Stomach (tissue), 9 donors: ENCODE results near the gene MYH14. TPM values are rescaled to one million over a fixed set of nuclear protein-coding genes. Genes with fewer than 3 reads are reported as not detected.

Experiments
- DNase-seq, 2 donors: peaks; one replicate each; pipeline versions ENCODE4 v3.0.0 to v3.0.0-alpha.2; 2013 to 2019
- H3K27ac ChIP-seq, 5 donors: fragments of 200-600 bp in 4 of 5; sonication (generic) in 4 of 5; one replicate each; pipeline ENCODE4 v1.5.1; 2013 to 2019; ENCODE audit warnings: mild to moderate bottlenecking in 1 of 5, moderate library complexity in 1 of 5
- H3K27me3 ChIP-seq, 3 donors: fragments of 200-600 bp; sonication (generic); one replicate each; pipeline ENCODE4 v1.5.1; 2017 to 2019; ENCODE audit warnings: mixed run types in 1 of 3
- H3K36me3 ChIP-seq, 4 donors: fragments of 200-600 bp; sonication (generic); 1 replicate in 3 of 4; 2 replicates in 1 of 4; pipeline ENCODE4 v1.5.1; 2016 to 2019
- H3K4me1 ChIP-seq, 4 donors: fragments of 200-600 bp; sonication (generic); one replicate each; pipeline ENCODE4 v1.5.1; 2016 to 2019
- H3K4me3 ChIP-seq, 4 donors: fragments of 200-600 bp; sonication (generic) in 3 of 4; one replicate each; pipeline ENCODE4 v1.5.1; 2016 to 2019; ENCODE audit warnings: mild to moderate bottlenecking in 1 of 4
- H3K9me3 ChIP-seq, 4 donors: fragments of 200-600 bp; sonication (generic); one replicate each; pipeline ENCODE4 v1.5.1; 2016 to 2019
- CTCF ChIP-seq, 7 experiments: fragments of 450-650 bp in 4 of 7; fragments of 200-600 bp in 3 of 7; sonication (generic) in 3 of 7; IDR thresholded peaks; one replicate each; pipeline ENCODE4 v1.5.1; 2016 to 2019; ENCODE audit warnings: antibody characterized with exemption in 7 of 7, control low read depth in 2 of 7, mild to moderate bottlenecking in 1 of 7
- EP300 ChIP-seq: sonication (generic); formaldehyde crosslinking; IDR thresholded peaks from one replicate; pipeline ENCODE4 v1.6.1; 2017; ENCODE audit warnings: antibody characterized with exemption
- POLR2A ChIP-seq, 4 donors: fragments of 450-650 bp; IDR thresholded peaks; one replicate each; pipeline ENCODE4 v1.6.1; 2016; ENCODE audit warnings: antibody characterized with exemption in 4 of 4, control low read depth in 2 of 4, mild to moderate bottlenecking in 1 of 4, moderate library complexity in 1 of 4
- POLR2AphosphoS5 ChIP-seq, 3 donors: sonication (generic); formaldehyde crosslinking; IDR thresholded peaks; one replicate each; pipeline ENCODE4 v1.6.1; 2016; ENCODE audit warnings: antibody characterized with exemption in 3 of 3
- WGBS, 5 donors: extraction: QIAGEN DNeasy Blood & Tissue Kit in 3 of 5; methylation state at CpG; one replicate each; pipeline versions ENCODE4 v1.1.5 to v1.1.7; 2013 to 2018; 5-methylcytosine and 5-hydroxymethylcytosine counted together
- intact Hi-C: fragments of 100-400 bp; cut with DNase I; formaldehyde crosslinking; loops from one replicate; pipeline ENCODE4 v1.15.1; 2023; ENCODE audit warnings: low total_unique reads
- polyA plus RNA-seq, 3 donors: library from polyadenylated mRNA; stranded (reverse); fragments of 200-250 nt; gene quantifications; one replicate each; pipeline ENCODE4 v1.2.3, GENCODE V29; 2013
- total RNA-seq, 5 donors: library from RNA; depleted of rRNA; stranded (reverse); fragments of >200 nt; gene quantifications; one replicate each; pipeline versions ENCODE4 v1.1.0 to v1.2.3, GENCODE V29; 2014 to 2016
- donor health status: healthy with polysubstance abuse.
- donor health status: Bipolar disorder and iron deficiency.
- donor health status: healthy.

MYH14 gene
- total and polyA plus RNA-seq, 8 donors: 21.6 to 392 (median 43.4) TPM

- peaks cover 0 to 18% (median 13%) of the 10 kb centered on the region in 4 donors for H3K9me3 ChIP-seq
- H3K27me3 ChIP-seq: peaks cover 0 to 34% (median 11%) of the 10 kb centered on the region in 3 donors
- intact Hi-C loops: no loop called here
- DNase-seq: no peak
- no peaks in the 10 kb centered on the region for H3K36me3 ChIP-seq
- H3K4me1 ChIP-seq: peaks cover 0 to 7% (median 0%) of the 10 kb centered on the region in 4 donors
- H3K4me3 ChIP-seq: no peak overlapping the region
- TF ChIP-seq POLR2A (IDR thresholded peaks at IDR 0.05) (no peak), POLR2AphosphoS5 (IDR thresholded peaks at IDR 0.05) (no peak), EP300 (no peak)
- no peak overlapping the region for H3K27ac ChIP-seq
These were observed 44.8 kb upstream of the MYH14 start for GRCh38 chr19:50158577-50158976.

DNA sequence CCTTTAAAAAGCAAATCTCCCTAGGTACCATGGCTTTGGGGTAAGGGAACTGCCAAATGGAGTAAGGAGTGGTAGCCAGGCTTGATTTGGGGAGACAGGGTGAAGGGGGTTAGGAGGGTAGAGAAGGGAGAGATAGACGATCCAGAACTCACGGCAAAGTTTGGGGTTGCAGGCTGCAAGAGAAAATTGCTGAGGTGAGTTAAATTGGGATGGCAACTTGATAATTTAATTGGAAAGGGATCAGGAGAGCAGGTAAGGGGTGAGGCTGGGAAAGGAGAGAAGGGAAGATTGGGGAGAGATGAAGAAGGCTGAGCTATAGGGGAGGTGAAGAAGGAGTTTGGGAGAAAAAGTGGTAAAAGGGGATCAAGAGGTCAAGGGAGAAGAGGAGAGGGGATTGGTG is 44.3 kb upstream of the MYH14 start:
- Histone ChIP-seq H3K4me3 (no peak overlapping the region), H3K4me1 (peaks cover 0 to 7% (median 0%) of the 10 kb centered on the region in 4 donors), H3K27me3 (peaks cover 0 to 32% (median 11%) of the 10 kb centered on the region in 3 donors), H3K27ac (no peak overlapping the region), H3K36me3 (no peaks in the 10 kb centered on the region), H3K9me3 (peaks cover 0 to 18% (median 13%) of the 10 kb centered on the region in 4 donors)
- intact Hi-C loops: no loop called here
- TF ChIP-seq EP300 (no peak), POLR2AphosphoS5 (IDR thresholded peaks at IDR 0.05) (no peak), CTCF (IDR thresholded peaks at IDR 0.05) (no peak), POLR2A (IDR thresholded peaks at IDR 0.05) (no peak)
- 83 to 98% (median 91%) methylated on average over 2 of the region's 2 CpGs for WGBS, 5 donors
- no peak for DNase-seq

GRCh38 chr19:50162988-50163387 is 40.4 kb upstream of the MYH14 start, which contains the start of gene IZUMO2:
IZUMO2 (minus strand) TSS chr19:50163281; CDS start chr19:50163194, 87 bp downstream.
- H3K4me3 ChIP-seq: no peak within 1 kb of the TSS
- intact Hi-C loops: no loop called here
- peaks cover 0 to 59% (median 20%) of the 10 kb centered on the region in 3 donors for H3K27me3 ChIP-seq
- no peaks in the 10 kb centered on the region for H3K36me3 ChIP-seq
- peak in 1 of 2 donors; percentile 54 for DNase-seq
- H3K9me3 ChIP-seq: peaks cover 0 to 17% (median 12%) of the 10 kb centered on the region in 4 donors
- H3K27ac ChIP-seq: no peak within 1 kb of the TSS
- peaks cover 0 to 7% (median 0%) of the 10 kb centered on the region in 4 donors for H3K4me1 ChIP-seq
- TF ChIP-seq CTCF (IDR thresholded peaks at IDR 0.05): no peak
- TF ChIP-seq POLR2A (IDR thresholded peaks at IDR 0.05): no peak
- no peak for TF ChIP-seq POLR2AphosphoS5 (IDR thresholded peaks at IDR 0.05)
- no peak for TF ChIP-seq EP300
- 12 to 22% (median 18%) methylated on average over 19 to 26 of the region's 26 CpGs for WGBS, 5 donors

GRCh38 chr19:50167314-50167721 is 36.1 kb upstream of the MYH14 start:
- Histone ChIP-seq H3K27ac (no peak overlapping the region), H3K4me3 (no peak overlapping the region), H3K4me1 (peaks cover 0 to 7% (median 0%) of the 10 kb centered on the region in 4 donors), H3K9me3 (no peaks in the 10 kb centered on the region), H3K36me3 (no peaks in the 10 kb centered on the region), H3K27me3 (peaks cover 0 to 76% (median 17%) of the 10 kb centered on the region in 3 donors)
- 18 to 23% (median 22%) methylated on average over 11 to 12 of the region's 12 CpGs for WGBS, 5 donors
- DNase-seq: peak; percentile 30 to 77
- intact Hi-C loops: no loop called here
- TF ChIP-seq CTCF (IDR thresholded peaks at IDR 0.05) (no peak), POLR2AphosphoS5 (IDR thresholded peaks at IDR 0.05) (no peak), POLR2A (IDR thresholded peaks at IDR 0.05) (no peak), EP300 (no peak)

GRCh38 chr19:50171752-50172151 is 31.7 kb upstream of the MYH14 start:
- intact Hi-C loops: no loop called here

More at GRCh38 chr19:50171752-50172151, 31.7 kb upstream of the MYH14 start:
- peaks cover 0 to 56% (median 5%) of the 10 kb centered on the region in 3 donors for H3K27me3 ChIP-seq
- H3K4me3 ChIP-seq: no peak overlapping the region
- H3K4me1 ChIP-seq: no peaks in the 10 kb centered on the region
- TF ChIP-seq CTCF (IDR thresholded peaks at IDR 0.05) (no peak), EP300 (no peak), POLR2A (IDR thresholded peaks at IDR 0.05) (no peak), POLR2AphosphoS5 (IDR thresholded peaks at IDR 0.05) (no peak)
- no peak for DNase-seq
- no peaks in the 10 kb centered on the region for H3K9me3 ChIP-seq
- H3K36me3 ChIP-seq: no peaks in the 10 kb centered on the region
- 84 to 95% (median 87%) methylated on average over 5 of the region's 5 CpGs for WGBS, 5 donors
- H3K27ac ChIP-seq: no peak overlapping the region
